Lower lobe of right lung (tissue), 2 donors: ENCODE data around the gene AHR. TPM values are rescaled to one million over a fixed set of nuclear protein-coding genes. Genes with fewer than 3 reads are reported as not detected.
"Not testable (repeated sequence)": the region's sequence is repeated elsewhere in the genome, so short reads cannot be mapped to it uniquely, and the experiment has no call there.

Experiments used
- ATAC-seq, 2 donors: fragments of 200-7000 bp; cut with Tn5 transposase; one replicate each; pipeline ENCODE4 v1.9.1; 2020 to 2022; ENCODE audit warnings: mild to moderate bottlenecking in 2 of 2, moderate library complexity in 2 of 2
- DNase-seq: peaks from one replicate; pipeline ENCODE4 v3.0.0-alpha.2; 2020
- H3K27ac ChIP-seq: fragments of 200-600 bp; one replicate; pipeline ENCODE4 v1.8.0; 2022
- H3K27me3 ChIP-seq: fragments of 200-600 bp; one replicate; pipeline ENCODE4 v1.8.0; 2022; ENCODE audit warnings: low read depth
- H3K36me3 ChIP-seq: fragments of 200-600 bp; one replicate; pipeline ENCODE4 v1.8.0; 2022; ENCODE audit warnings: mild to moderate bottlenecking
- H3K4me1 ChIP-seq: fragments of 200-600 bp; one replicate; pipeline ENCODE4 v1.8.0; 2022
- H3K4me3 ChIP-seq: fragments of 200-600 bp; one replicate; pipeline ENCODE4 v1.8.0; 2022; ENCODE audit warnings: mild to moderate bottlenecking
- H3K9me3 ChIP-seq: fragments of 200-600 bp; one replicate; pipeline ENCODE4 v1.8.0; 2022
- intact Hi-C: fragments of 100-400 bp; cut with DNase I; formaldehyde crosslinking; loops from one replicate; pipeline ENCODE4 v1.11.0; 2022
- total RNA-seq: library from RNA; stranded (reverse); fragmentation: NEBNext Ultra II Directional; extraction: Animal tissue kit (Norgen Biotek cat#: 25700); gene quantifications from one replicate; pipeline ENCODE4 v1.2.1, GENCODE V29; 2021
- TF ChIP-seq, protein P1 (sequence below): fragments of 200-600 bp; IDR thresholded peaks from one replicate; pipeline ENCODE4 v1.8.0; 2022; ENCODE audit warnings: antibody characterized with exemption, mild to moderate bottlenecking
- donor health status: DM: no; HTN: yes; CAD: no; lungs with severe emphysema.

AHR gene
- total RNA-seq, 1 donor from 2014 or later, result 132 TPM

DNA sequence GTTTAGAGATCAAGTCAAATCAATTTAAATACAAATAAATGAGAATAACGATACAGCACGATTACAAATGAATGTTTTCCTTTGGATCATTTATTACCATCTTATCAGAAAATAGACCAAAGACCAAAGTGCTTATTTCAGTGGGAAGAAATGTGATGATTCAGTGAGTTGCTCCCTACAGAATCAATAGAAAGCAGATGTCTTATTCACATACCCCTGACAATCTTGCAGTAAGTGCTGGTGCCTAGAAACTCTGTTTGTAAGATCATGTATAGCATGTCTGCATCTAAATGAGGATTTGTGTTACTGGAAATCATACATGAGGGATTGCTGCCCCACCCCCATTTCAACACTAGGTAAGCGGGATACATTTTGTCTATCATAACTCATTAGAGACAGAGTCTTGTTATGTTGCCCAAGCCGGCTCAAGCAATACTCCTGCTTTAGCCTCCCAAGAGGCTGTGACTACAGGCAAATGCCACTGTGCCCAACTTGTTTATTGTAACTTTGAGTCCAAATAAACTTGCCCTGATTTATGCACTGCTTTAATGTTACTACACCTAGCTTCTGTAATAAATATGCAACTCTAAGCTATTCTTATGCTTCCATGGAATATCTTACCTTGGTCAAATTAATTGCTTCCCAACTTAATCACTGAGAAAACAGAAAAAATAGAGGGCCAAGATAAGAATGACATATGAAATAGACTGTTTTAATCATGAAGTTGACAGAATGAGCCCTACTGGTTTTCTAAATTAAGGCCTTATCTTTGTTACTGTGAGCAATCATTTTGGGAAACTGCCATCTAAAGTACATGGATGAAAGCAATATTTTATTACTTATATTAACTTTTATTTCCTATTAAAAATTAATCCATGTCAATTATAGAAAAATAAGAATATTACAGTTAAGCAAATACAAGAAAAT, 82.5 kb downstream of the AHR start:
- H3K4me3 ChIP-seq, result no peak overlapping the region
- intact Hi-C loops, result no loop called here
- no peak overlapping the region for H3K27ac ChIP-seq
- no peaks in the 10 kb centered on the region for H3K27me3 ChIP-seq
- no peaks in the 10 kb centered on the region for H3K9me3 ChIP-seq
- H3K36me3 ChIP-seq, result no peaks in the 10 kb centered on the region
- ATAC-seq (no peak), DNase-seq (no peak)
- no peaks in the 10 kb centered on the region for H3K4me1 ChIP-seq
- TF ChIP-seq, protein P1, sequence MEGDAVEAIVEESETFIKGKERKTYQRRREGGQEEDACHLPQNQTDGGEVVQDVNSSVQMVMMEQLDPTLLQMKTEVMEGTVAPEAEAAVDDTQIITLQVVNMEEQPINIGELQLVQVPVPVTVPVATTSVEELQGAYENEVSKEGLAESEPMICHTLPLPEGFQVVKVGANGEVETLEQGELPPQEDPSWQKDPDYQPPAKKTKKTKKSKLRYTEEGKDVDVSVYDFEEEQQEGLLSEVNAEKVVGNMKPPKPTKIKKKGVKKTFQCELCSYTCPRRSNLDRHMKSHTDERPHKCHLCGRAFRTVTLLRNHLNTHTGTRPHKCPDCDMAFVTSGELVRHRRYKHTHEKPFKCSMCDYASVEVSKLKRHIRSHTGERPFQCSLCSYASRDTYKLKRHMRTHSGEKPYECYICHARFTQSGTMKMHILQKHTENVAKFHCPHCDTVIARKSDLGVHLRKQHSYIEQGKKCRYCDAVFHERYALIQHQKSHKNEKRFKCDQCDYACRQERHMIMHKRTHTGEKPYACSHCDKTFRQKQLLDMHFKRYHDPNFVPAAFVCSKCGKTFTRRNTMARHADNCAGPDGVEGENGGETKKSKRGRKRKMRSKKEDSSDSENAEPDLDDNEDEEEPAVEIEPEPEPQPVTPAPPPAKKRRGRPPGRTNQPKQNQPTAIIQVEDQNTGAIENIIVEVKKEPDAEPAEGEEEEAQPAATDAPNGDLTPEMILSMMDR, result no peak

DNA sequence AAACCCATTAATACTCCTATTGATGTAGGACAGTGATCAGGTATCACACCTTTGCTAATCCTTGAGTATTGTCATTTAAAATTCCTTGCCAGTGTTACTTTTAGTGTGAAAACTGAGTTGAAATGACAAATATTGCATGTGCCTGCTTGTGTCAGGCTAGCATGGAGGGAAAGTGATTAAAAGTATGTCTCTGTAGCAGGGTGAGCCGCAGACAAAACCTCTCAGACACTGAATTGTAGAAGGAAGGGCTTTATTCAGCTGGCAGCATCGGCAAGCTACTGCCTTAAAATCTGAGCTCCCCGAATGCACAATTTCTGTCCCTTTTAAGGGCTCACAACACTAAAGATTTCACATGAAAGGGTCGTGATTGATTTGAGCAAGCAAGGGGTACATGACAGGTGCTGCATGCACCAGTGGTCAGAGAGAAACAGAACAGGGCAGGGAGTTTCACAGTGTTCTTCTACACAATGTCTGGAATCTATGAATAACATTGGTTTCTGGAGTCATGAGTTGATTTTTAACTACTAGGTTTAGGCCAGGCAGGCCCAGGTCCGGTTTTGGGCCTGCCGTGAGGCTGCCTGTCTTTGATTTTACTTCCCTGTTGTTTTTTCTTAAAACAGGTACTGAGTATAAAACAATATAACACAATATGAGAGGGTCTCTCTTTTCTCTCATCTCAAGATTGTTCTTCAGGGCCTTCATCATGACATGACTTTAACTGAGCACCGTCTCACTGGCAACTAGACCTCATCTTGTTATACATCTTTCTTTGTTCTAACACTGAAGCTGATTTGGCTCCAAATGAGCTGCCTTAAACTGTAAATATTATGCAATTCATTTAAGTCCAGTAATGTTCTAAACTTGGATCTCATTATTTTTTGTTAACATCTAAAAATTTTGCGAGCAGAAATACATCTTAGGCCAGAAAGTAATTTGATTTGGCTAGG, 84.2 kb downstream of the AHR start:
- ATAC-seq, intact Hi-C loops, H3K9me3 ChIP-seq, H3K27ac ChIP-seq, H3K4me3 ChIP-seq, H3K4me1 ChIP-seq, H3K36me3 ChIP-seq, DNase-seq, H3K27me3 ChIP-seq: not testable (repeated sequence)

DNA sequence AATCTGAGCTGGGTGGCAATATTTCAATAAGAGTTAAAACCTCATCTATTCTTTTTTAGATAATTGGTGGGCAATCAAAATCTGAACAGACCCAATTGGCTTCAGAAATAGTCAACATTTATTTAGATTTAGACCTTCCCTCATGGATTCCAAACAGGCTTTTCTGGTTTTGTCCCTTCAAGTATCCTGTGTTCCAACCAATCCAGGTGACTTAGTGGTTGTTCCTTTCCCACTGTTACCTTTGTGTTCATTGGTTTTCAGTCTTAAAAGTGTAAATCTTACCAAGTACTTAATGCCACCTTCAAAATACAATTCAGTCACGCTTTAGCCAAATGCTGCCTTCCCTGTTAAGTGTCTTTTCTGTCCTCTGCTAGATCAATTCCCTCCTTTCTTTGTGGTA, 85.9 kb downstream of the AHR start:
- H3K27me3 ChIP-seq, result no peaks in the 10 kb centered on the region
- TF ChIP-seq, protein P1, result no peak
- H3K4me3 ChIP-seq, result no peak overlapping the region
- H3K4me1 ChIP-seq, result no peaks in the 10 kb centered on the region
- intact Hi-C loops, result no loop called here
- H3K9me3 ChIP-seq, result no peaks in the 10 kb centered on the region
- H3K36me3 ChIP-seq, result no peaks in the 10 kb centered on the region
- ATAC-seq (peak in 1 of 2 donors; percentile 23), DNase-seq (no peak)
- no peak overlapping the region for H3K27ac ChIP-seq

DNA sequence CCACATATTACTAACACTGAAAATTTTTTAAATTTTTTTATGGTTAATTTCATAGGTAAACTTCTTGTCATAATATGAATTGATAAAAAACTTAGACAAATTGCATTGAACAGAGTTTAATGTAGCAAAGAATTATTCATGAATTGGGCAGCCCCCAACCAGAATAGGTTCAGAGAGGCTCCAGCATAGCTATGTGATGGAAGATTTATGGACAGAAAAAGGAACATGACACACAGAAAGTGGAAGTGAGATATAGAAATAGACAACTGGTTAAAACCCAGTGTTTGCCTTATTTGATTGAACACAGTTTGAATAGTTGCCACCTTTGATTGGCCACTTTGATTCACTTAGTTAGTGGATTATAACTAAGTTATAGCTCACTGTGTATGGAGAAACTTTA, 87.2 kb downstream of the AHR start:
- DNase-seq (no peak), ATAC-seq (no peak)
- H3K9me3 ChIP-seq, result no peaks in the 10 kb centered on the region
- H3K4me3 ChIP-seq, result no peak overlapping the region
- H3K27ac ChIP-seq, result no peak overlapping the region
- TF ChIP-seq, protein P1, result no peak
- H3K36me3 ChIP-seq, result no peaks in the 10 kb centered on the region
- no peaks in the 10 kb centered on the region for H3K4me1 ChIP-seq
- H3K27me3 ChIP-seq, result no peaks in the 10 kb centered on the region
- intact Hi-C loops, result no loop called here

DNA sequence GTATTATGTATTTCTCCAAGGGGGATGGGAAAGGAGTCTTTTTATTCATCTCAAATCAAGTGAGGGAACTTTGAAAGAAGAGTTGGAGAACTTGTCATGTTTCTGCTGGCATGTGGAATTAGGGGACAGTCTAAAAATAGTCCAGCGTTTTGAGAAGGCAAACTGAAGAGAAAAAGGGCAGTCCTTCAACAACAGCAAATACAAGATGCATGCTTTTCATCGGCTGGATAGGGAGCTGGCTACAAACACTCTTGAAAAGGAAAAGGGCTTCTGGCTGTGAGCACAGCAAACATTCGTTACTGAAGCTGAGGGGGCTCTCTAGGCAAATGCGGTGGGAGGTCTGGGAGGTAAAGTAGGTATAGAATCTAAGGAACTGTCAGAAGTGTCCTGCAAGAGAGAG, 91.9 kb downstream of the AHR start:
- Histone ChIP-seq H3K4me1 (no peaks in the 10 kb centered on the region), H3K27me3 (no peaks in the 10 kb centered on the region), H3K36me3 (no peaks in the 10 kb centered on the region), H3K4me3 (no peak overlapping the region), H3K27ac (no peak overlapping the region), H3K9me3 (peaks cover 11% of the 10 kb centered on the region)
- DNase-seq (no peak), ATAC-seq (peak in 1 of 2 donors; percentile 32)
- TF ChIP-seq, protein P1, result no peak
- intact Hi-C loops, result no loop called here
